Erythroblast (primary cell): ENCODE results near the gene TMEM178A.
"Not testable (repeated sequence)": the region's sequence is repeated elsewhere in the genome, so short reads cannot be mapped to it uniquely, and the experiment has no call there.

Experiments
- DNase-seq, 2 experiments: peaks; one replicate each; lab custom pipeline; 2025; lab: John Stamatoyannopoulos, UW
- GATA1 ChIP-seq: IDR thresholded peaks from 2 replicates; pipeline ENCODE4 v1.6.1; 2011; ENCODE audit warnings: low read depth, mild to moderate bottlenecking, control low read depth, low read length, moderate library complexity
- POLR2A ChIP-seq: IDR thresholded peaks from 2 replicates; pipeline ENCODE4 v1.6.1; 2011; ENCODE audit warnings: mild to moderate bottlenecking, low read length

The TMEM178A gene

GRCh38 chr2:39723497-39723896, 57.8 kb downstream of the TMEM178A start:
- TF ChIP-seq POLR2A (no peak), GATA1 (no peak)
- DNase-seq: no peak

- DNase-seq: no peak
- TF ChIP-seq POLR2A (no peak), GATA1 (no peak)
Measured at GRCh38 chr2:39723946-39724827, 58.5 kb downstream of the TMEM178A start.

- no peak for DNase-seq
- no peak for TF ChIP-seq GATA1
- no peak for TF ChIP-seq POLR2A
Measured at GRCh38 chr2:39724828-39725144, 59.1 kb downstream of the TMEM178A start.

GRCh38 chr2:39725401-39725800, 59.7 kb downstream of the TMEM178A start:
- TF ChIP-seq GATA1: no peak
- no peak for TF ChIP-seq POLR2A
- no peak for DNase-seq

GRCh38 chr2:39728085-39728484, 62.4 kb downstream of the TMEM178A start:
- not testable (repeated sequence) for DNase-seq

- TF ChIP-seq GATA1: no peak
- TF ChIP-seq POLR2A: no peak
- DNase-seq: peak; percentile 43 to 60
Measured at GRCh38 chr2:39728941-39729351, 63.2 kb downstream of the TMEM178A start.

- DNase-seq: no peak
- no peak for TF ChIP-seq GATA1
- TF ChIP-seq POLR2A: no peak
Measured at GRCh38 chr2:39730276-39730675, 64.6 kb downstream of the TMEM178A start.

GRCh38 chr2:39730685-39731302, 65.1 kb downstream of the TMEM178A start:
- TF ChIP-seq POLR2A (no peak), GATA1 (no peak)
- peak; percentile 27 to 39 for DNase-seq

- TF ChIP-seq POLR2A (no peak), GATA1 (no peak)
- no peak for DNase-seq
Measured at GRCh38 chr2:39731546-39731945, 65.8 kb downstream of the TMEM178A start.

GRCh38 chr2:39732482-39732881, 66.8 kb downstream of the TMEM178A start:
- TF ChIP-seq POLR2A: no peak
- no peak for TF ChIP-seq GATA1
- DNase-seq: no peak

- DNase-seq: no peak
- TF ChIP-seq GATA1 (no peak), POLR2A (no peak)
Measured at GRCh38 chr2:39733070-39733674, 67.5 kb downstream of the TMEM178A start.

GRCh38 chr2:39734445-39734844, 68.7 kb downstream of the TMEM178A start:
- no peak for DNase-seq
- no peak for TF ChIP-seq POLR2A
- TF ChIP-seq GATA1: no peak

GRCh38 chr2:39735648-39736047, 69.9 kb downstream of the TMEM178A start:
- TF ChIP-seq GATA1 (no peak), POLR2A (no peak)
- no peak for DNase-seq

- no peak for DNase-seq
- TF ChIP-seq GATA1 (no peak), POLR2A (no peak)
Measured at GRCh38 chr2:39736640-39737039, 70.9 kb downstream of the TMEM178A start.
